ENCODE results near the gene HOXC6.

- no peak for TF ChIP-seq NFE2L1 (tag; IDR thresholded peaks at IDR 0.05; ENCODE audit: borderline replicate concordance, low read depth)
- TF ChIP-seq JUN (IDR thresholded peaks at IDR 0.05; ENCODE audit: borderline replicate concordance, low read depth, low read length): no peak
- TF ChIP-seq JUN (CRISPR knock-in tag; IDR thresholded peaks at IDR 0.05; ENCODE audit: borderline replicate concordance): no peak
- peak in 2 of 3 experiments; percentile 72 to 86 for TF ChIP-seq YY1 (IDR thresholded peaks at IDR 0.05; ENCODE audit: borderline replicate concordance in 1 of 3, control insufficient read depth in 1 of 3, extremely low read depth in 1 of 3, insufficient read depth in 3 of 3, insufficient read length in 1 of 3, insufficient replicate concordance in 2 of 3, low read depth in 1 of 3, low read length in 2 of 3)
- no peak for TF ChIP-seq SMARCC2 (IDR thresholded peaks at IDR 0.05; ENCODE audit: low read depth)
- no peak for TF ChIP-seq ZNF24 (IDR thresholded peaks at IDR 0.05)
- TF ChIP-seq ZNF232 (CRISPR knock-in tag; IDR thresholded peaks at IDR 0.05): no peak
- TF ChIP-seq, protein P1, sequence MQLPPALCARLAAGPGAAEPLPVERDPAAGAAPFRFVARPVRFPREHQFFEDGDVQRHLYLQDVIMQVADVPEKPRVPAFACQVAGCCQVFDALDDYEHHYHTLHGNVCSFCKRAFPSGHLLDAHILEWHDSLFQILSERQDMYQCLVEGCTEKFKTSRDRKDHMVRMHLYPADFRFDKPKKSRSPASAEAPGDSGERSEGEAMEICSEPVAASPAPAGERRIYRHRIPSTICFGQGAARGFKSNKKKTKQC (CRISPR knock-in tag; IDR thresholded peaks at IDR 0.05): no peak
- TF ChIP-seq GTF2B (IDR thresholded peaks at IDR 0.05; ENCODE audit: extremely low read depth, insufficient read length): no peak
- TF ChIP-seq CREBBP (IDR thresholded peaks at IDR 0.05; ENCODE audit: low read depth, low read length): no peak
- TF ChIP-seq FOS (IDR thresholded peaks at IDR 0.05; ENCODE audit: extremely low read depth, insufficient read length): no peak
- TF ChIP-seq CTCF (IDR thresholded peaks at IDR 0.05 in 2 of 3, conservative IDR thresholded peaks at IDR 0.05 in 1 of 3; ENCODE audit: insufficient read depth in 2 of 3, low read depth in 1 of 3, low read length in 3 of 3): no peak
Observed at GRCh38 chr12:53995378-53996239, 32.6 kb upstream of the HOXC6 start.
